HG02798 (cell line): ENCODE results near the gene CHADL.
"Not testable (repeated sequence)": the region's sequence is repeated elsewhere in the genome, so short reads cannot be mapped to it uniquely, and the experiment has no call there.

Experiments
- ATAC-seq: cut with Tn5 transposase; IDR thresholded peaks from one replicate; pipeline ENCODE4 v1.9.1; 2021; ENCODE audit warnings: mild to moderate bottlenecking; ENCODE audit not compliant: unreplicated experiment, poor library complexity

Gene CHADL

DNA sequence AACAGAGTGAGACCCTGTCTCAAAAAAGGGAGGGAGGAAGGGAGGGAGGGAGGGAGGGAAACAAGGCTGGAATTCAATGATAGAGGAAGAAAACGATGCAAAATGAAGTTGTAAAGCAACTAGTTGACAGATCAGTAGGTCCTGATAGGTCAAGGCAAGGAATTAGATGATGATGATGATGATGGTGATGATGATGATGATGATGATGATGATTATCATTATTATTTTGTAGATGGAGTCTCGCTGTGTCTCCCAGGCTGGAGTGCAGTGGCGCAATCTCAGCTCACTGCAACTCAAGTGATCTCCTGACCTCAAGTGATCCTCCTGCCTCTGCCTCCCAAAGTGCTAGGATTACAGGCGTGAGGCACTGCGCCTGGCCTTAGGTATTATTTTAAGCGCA lies 46.9 kb downstream of the CHADL start:
- no peak for ATAC-seq

GRCh38 chr22:41191467-41191866 lies 49.3 kb downstream of the CHADL start:
- no peak for ATAC-seq

GRCh38 chr22:41184679-41185078 lies 56.1 kb downstream of the CHADL start:
- no peak for ATAC-seq

DNA sequence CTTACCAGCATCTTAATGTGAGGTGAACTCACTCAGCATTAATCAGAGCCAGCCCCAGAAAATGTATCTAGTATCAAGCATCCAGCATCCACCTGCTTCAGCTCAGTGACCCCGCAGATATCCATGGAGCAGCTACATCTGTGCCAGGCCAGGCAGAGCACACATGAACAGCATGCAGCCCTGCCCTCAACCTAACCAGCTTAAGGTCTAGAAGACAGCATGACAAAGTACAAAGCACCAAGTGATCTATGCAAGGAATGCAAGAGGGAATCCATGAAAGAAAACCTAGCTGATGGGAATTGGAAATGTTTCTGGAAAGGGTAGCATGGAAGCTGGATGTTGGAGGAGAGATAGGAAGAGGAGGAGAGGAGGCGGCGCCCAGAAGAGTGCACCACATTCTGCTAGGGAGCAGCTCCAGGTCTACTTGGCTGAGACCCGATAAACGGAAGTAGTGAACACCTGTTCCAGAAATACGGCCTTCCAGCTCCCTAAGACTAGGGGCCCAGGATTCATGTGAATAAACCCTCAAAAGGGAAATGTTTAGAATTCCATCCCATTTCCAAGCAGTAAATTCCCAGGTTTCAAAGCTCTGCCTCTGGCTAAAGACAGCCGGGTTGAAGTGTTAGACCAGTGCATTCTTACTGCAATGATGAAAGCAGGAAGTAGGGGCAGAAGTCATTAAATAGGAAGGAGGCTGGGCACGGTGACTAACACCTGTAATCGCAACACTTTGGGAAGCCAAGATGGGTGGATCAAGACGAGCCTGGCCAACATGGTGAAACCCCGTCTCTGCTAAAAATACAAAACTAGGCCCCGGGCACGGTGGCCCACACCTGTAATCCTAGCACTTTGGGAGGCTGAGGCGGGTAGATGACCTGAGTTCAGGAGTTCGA lies 59.1 kb downstream of the CHADL start:
- ATAC-seq: no peak

DNA sequence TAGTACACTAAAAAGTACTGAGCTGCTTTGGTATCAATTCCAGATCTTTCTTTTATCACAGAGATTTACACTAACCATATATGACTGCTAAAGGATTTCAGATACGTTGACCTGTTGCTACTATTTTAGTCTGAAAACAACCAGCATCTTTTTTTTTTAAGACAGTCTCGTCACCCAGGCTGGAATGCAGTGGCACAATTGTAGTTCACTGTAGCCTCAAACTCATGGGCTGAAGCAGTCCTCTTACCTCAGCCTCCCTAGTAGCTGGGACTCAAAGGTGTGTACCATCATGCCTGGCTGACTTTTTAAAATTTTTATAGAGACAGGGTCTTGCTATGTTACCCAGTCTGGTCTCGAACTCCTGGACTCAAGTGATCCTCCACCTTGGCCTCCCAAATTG lies 59.8 kb downstream of the CHADL start:
- ATAC-seq: no peak

DNA sequence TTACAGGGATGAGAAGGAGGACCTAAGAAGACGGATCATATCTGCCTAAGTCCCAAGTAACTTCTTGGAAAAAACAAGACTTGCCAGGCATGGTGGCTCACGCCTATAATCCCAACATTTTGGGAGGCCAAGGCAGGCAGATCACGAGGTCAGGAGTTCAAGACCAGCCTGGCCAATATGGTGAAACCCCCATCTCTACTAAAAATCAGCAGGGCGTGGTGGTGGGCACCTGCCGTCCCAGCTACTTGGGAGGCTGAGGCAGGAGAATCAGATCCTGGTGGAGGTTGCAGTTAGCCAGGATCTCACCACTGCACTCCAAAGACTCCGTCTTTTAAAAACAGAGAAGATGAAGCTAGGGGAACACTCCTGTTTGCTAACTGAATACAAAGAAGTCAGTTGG lies 60.4 kb downstream of the CHADL start:
- not testable (repeated sequence) for ATAC-seq
